Activated naive CD4-positive, alpha-beta T cell treated with anti-CD3 and anti-CD28 coated beads for 36 hours (primary cell): ENCODE results near the gene IFT52. TPM values are rescaled to one million over a fixed set of nuclear protein-coding genes. Genes with fewer than 3 reads are reported as not detected.

Source experiments
- CTCF ChIA-PET: fragments of 350-600 bp; sonication (Branson Sonifier 250); formaldehyde crosslinking; loops from one replicate; lab custom pipeline; 2021; ENCODE audit warnings: antibody characterized with exemption; lab: Charles Lee
- DNase-seq: peaks from one replicate; pipeline ENCODE4 v3.0.0-alpha.2; 2020
- H3K27ac Mint-ChIP-seq: one replicate; pipeline ENCODE4 v1.8.0; 2021; ENCODE audit warnings: mild to moderate bottlenecking, mixed read lengths
- H3K27me3 Mint-ChIP-seq: one replicate; pipeline ENCODE4 v1.8.0; 2021; ENCODE audit warnings: low read depth, mixed read lengths
- H3K36me3 Mint-ChIP-seq: one replicate; pipeline ENCODE4 v1.8.0; 2021; ENCODE audit warnings: low read depth, mixed read lengths
- H3K4me1 Mint-ChIP-seq: one replicate; pipeline ENCODE4 v1.8.0; 2021; ENCODE audit warnings: low read depth, mixed read lengths
- H3K4me3 Mint-ChIP-seq: one replicate; pipeline ENCODE4 v1.8.0; 2021; ENCODE audit warnings: mild to moderate bottlenecking, moderate library complexity, mixed read lengths
- H3K9me3 Mint-ChIP-seq: one replicate; pipeline ENCODE4 v1.8.0; 2021; ENCODE audit warnings: mixed read lengths
- intact Hi-C: fragments of 100-400 bp; cut with micrococcal nuclease; formaldehyde crosslinking; loops from one replicate; pipeline ENCODE4 v1.15.1; 2023
- total RNA-seq, 2 experiments: library from RNA; stranded (reverse); gene quantifications; one replicate each; pipeline ENCODE4 v1.2.3, GENCODE V29; 2021

The IFT52 gene
- total RNA-seq, 2 experiments from 2014 or later, result 14.2 to 15.8 TPM

GRCh38 chr20:43658723-43659419, 68.1 kb downstream of the IFT52 start:
- intact Hi-C loops, result no loop called here
- no peaks in the 10 kb centered on the region for H3K36me3 Mint-ChIP-seq
- H3K4me3 Mint-ChIP-seq, result no peak overlapping the region
- peaks cover 8% of the 10 kb centered on the region for H3K4me1 Mint-ChIP-seq
- CTCF ChIA-PET, result interaction anchor here (0.9 kb wide), 1 partner anchor 33 kb away, joined by 4 read pairs; no protein-coding TSS in a partner anchor
- H3K9me3 Mint-ChIP-seq, result no peaks in the 10 kb centered on the region
- no peak overlapping the region for H3K27ac Mint-ChIP-seq
- H3K27me3 Mint-ChIP-seq, result no peaks in the 10 kb centered on the region
- no peak for DNase-seq

DNA sequence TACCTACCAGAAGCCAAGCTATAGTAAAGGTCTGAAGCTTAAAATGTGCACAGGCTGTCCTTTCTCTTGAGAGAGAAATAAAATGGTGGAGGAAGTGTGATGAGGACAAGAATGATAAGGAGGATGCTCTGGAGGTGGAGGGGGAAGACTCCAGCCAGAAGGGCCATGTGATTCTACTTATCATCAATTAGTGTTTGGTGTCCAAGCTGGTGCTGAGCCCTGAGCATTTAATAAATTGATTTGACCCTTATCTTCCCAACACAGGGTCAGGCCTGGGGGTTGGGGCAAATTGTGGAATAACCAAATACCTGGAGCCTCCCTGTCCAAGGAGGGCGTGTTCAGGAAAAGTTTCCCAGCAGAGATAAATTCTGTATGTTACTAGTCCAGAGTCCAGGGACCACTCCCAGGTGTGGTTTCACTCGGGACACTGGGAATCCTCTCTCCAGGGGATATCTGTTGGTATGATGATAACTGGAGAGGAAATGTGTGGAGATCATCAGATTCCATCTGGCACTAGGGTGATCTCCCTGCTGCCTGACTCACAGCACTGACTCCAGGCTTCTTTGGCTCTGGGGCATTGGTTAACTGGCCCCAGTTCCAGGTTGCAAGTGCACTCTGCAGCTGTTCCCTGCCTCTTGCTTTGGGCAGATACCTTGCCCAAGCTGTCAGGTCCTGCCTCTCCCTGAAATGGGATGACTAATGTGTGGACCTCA, 72.4 kb downstream of the IFT52 start:
- H3K9me3 Mint-ChIP-seq, result no peaks in the 10 kb centered on the region
- H3K36me3 Mint-ChIP-seq, result no peaks in the 10 kb centered on the region
- H3K4me1 Mint-ChIP-seq, result peaks cover 4% of the 10 kb centered on the region
- H3K27me3 Mint-ChIP-seq, result no peaks in the 10 kb centered on the region
- DNase-seq, result no peak
- intact Hi-C loops, result no loop called here
- H3K27ac Mint-ChIP-seq, result no peak overlapping the region
- no peak overlapping the region for H3K4me3 Mint-ChIP-seq
- CTCF ChIA-PET, result no interaction called here

DNA sequence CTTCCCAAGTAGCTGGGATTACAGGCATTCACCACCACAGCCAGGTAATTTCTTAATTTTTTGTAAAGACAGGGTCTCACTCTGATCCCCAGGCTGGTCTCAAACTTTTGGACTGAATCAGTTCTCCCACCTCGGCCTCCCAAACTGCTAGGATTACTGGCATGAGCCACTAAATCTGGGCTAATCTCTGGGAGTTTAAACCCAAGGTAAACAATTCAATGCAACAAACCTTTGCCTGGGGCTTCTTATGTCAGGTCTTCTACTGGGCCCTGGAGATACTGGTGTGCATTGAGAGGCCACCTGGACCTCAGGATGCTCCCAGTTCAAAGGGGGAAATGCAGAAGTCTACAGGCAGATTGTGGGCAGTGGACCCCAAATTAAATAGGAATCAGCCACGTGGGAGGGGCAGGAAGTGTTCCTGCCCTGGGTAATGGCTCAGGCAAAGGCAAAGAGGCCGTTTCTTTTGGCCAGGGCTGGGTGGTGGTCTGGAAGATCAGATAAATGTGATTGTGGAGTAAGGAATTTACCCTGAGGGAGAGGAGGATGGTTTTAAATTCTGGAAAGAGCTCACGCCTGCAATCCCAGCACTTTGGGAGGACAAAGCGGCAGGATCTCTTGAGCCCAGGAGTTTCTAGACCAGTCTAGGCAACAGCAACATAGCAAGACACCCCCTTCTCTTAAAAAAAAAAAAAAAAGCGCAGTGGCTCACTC, 74.9 kb downstream of the IFT52 start:
- Mint-ChIP-seq H3K27me3 (peaks cover 9% of the 10 kb centered on the region), H3K4me3 (peak overlapping the region; percentile 49), H3K27ac (no peak overlapping the region)

DNA sequence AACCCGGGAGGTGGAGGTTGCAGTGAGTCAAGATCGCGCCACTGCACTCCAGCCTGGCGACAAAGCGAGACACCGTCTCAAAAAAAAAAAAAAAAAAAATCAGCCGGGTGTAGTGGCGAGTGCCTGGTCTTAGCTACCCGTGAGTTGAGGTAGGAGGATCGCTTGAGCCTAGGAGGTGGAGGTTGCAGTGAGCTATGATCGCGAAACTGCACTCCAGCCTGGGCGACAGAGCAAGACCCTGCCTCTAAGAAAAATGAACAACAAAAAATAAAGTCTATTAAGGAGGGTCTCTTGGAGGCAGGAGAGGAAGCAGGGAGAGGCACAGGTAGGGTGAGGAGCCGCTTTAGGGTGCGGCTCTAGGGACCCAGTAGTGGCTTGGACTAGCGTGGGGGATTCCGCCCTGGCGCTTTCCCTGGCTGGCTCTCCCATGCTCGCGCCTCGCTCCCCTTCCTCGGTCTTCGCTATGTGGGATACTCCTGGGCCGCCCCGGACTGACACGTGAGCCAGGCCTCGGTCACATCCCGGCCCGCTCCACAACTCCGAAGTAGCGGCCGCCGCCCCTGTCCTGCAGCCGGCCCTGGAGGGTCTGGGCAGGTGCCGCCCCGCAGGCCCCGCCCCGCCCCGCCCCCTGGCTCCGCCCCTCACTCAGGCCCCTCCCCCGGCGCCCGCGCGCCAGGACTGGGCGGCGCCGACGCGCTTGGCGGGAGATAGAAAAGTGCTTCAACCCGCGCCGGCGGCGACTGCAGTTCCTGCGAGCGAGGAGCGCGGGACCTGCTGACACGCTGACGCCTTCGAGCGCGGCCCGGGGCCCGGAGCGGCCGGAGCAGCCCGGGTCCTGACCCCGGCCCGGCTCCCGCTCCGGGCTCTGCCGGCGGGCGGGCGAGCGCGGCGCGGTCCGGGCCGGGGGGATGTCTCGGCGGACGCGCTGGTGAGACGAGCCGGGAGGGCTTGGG, 75.9 kb downstream of the IFT52 start, which contains the start of gene MYBL2:
Gene MYBL2, plus strand, starts transcription at position 739 of the 953 bp plus-strand sequence. Its CDS starts 170 bp downstream, at position 909.
- Mint-ChIP-seq H3K27me3 (peaks cover 9% of the 10 kb centered on the region), H3K4me3 (peak within 1 kb of the TSS; percentile 84), H3K36me3 (peaks cover 21% of the 10 kb centered on the region), H3K9me3 (no peaks in the 10 kb centered on the region), H3K4me1 (peaks cover 4% of the 10 kb centered on the region), H3K27ac (no peak within 1 kb of the TSS)
- intact Hi-C loops, result loop anchor here (1.0 to 2.0 kb wide), 3 partner anchors 76 to 209 kb away; partner anchors contain the start of genes IFT52 and SRSF6
- CTCF ChIA-PET, result interaction anchor here (0.6 to 1.5 kb wide), 2 partner anchors 25 to 210 kb away, joined by 4 to 6 read pairs; no protein-coding TSS in a partner anchor
- peak; percentile 74 for DNase-seq

More for the DNA sequence above, 74.9 kb downstream of the IFT52 start:
- DNase-seq, result no peak
- peaks cover 18% of the 10 kb centered on the region for H3K36me3 Mint-ChIP-seq
- no peaks in the 10 kb centered on the region for H3K9me3 Mint-ChIP-seq
- H3K4me1 Mint-ChIP-seq, result peaks cover 4% of the 10 kb centered on the region
- CTCF ChIA-PET, result interaction anchor here (0.6 kb wide), 1 partner anchor 211 kb away, joined by 4 read pairs; no protein-coding TSS in a partner anchor
- intact Hi-C loops, result loop anchor here (2.0 kb wide), 1 partner anchor 75 kb away; the partner anchor contains the start of gene IFT52

DNA sequence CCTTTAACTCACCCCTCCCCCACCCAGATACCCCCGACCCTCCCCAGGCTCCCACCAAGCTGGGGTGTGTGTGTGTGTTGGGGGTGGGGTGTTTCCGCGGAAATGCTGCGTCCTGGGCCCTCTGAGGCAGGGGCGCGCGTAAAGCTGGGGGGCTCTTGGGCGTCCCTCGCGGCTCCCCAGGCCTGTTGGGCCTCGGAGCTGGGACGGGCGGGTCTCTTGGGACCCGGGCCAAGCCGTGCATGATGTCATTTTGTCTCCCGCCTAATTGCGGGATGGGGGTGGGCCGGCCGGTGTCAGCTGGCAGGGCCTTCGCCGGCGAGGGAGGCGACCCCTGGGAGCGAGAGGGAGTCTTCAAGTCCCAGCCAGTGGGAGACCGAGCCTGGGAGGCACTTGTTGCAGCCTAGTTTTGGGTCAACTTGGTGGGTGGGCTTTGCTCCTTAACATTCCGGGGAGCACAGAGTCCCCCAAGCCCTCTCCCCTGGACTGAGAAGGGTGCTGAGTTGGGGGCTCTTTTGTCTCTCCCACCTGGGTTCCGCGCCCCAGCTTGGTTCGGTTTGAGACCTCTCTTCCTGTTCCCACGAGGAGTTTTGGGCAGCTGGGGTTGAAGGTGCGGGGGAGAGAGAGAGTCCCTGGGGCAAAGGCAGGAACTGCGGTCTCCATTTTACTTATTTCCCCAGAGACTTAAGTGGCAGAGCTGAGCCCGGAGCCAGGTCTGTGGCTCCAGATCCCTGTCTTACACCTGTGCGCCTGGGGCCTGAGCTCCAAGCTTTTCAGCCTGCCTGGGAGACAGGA, 76.8 kb downstream of the IFT52 start:
- Mint-ChIP-seq H3K27me3 (peaks cover 9% of the 10 kb centered on the region), H3K36me3 (peaks cover 27% of the 10 kb centered on the region), H3K4me3 (peak overlapping the region; percentile 84), H3K9me3 (no peaks in the 10 kb centered on the region), H3K4me1 (peaks cover 4% of the 10 kb centered on the region), H3K27ac (no peak overlapping the region)
- intact Hi-C loops, result loop anchor here (1.0 to 2.0 kb wide), 3 partner anchors 77 to 210 kb away; partner anchors contain the start of genes IFT52 and SRSF6
- DNase-seq, result peak; percentile 40
- CTCF ChIA-PET, result interaction anchor here (1.5 kb wide), 1 partner anchor 24 kb away, joined by 6 read pairs; no protein-coding TSS in a partner anchor

DNA sequence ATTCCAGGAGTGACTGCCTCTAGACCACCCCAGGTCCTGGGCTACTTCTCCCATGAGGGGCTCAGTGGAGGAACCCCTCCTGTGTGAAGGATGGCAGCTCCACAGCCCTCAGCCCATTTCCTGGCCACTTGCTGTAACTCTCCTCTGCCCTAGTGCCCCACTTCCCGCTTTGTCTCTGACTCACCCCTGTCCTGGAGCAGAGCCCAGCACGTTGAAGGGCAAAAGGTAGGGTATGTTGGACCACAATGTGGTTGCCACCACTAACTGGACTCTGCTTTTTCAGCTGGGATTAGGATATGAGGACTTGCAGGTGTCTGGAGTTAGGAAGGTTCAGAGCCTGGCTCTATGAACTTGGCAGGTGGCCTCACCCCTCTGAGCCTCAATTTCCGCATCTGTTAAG, 78.6 kb downstream of the IFT52 start:
- Mint-ChIP-seq H3K4me1 (peaks cover 4% of the 10 kb centered on the region), H3K36me3 (peaks cover 37% of the 10 kb centered on the region), H3K4me3 (no peak overlapping the region), H3K9me3 (peaks cover 2% of the 10 kb centered on the region), H3K27ac (no peak overlapping the region), H3K27me3 (peaks cover 9% of the 10 kb centered on the region)
- intact Hi-C loops, result no loop called here
- DNase-seq, result no peak
- CTCF ChIA-PET, result no interaction called here

GRCh38 chr20:43670423-43670822, 79.7 kb downstream of the IFT52 start:
- Mint-ChIP-seq H3K36me3 (peaks cover 45% of the 10 kb centered on the region), H3K4me3 (no peak overlapping the region), H3K27ac (no peak overlapping the region), H3K9me3 (peaks cover 2% of the 10 kb centered on the region), H3K4me1 (peaks cover 4% of the 10 kb centered on the region), H3K27me3 (peaks cover 9% of the 10 kb centered on the region)
- intact Hi-C loops, result no loop called here
- no peak for DNase-seq
- CTCF ChIA-PET, result no interaction called here

DNA sequence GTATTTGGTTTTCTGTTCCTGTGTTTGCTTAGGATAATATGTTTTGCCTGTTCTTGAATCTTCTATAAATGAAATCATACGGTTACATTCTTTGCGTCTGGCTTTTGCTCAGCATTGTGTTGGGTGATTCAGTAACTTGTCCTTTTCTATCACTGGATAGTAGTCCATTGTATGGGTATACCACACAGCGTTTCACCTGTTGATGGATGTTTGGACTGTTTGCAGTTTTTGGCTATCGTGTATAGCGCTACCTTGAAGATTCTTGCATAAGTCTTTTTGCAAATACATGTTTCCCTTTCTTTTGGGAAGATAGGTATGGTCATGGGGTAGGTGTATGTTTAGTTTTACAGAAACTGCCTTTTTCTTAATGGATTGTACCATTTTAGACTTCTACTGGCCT, 85.6 kb downstream of the IFT52 start:
- CTCF ChIA-PET, result interaction anchor here (0.6 kb wide), 1 partner anchor 16 kb away, joined by 3 read pairs; no protein-coding TSS in a partner anchor
- Mint-ChIP-seq H3K36me3 (peaks cover 62% of the 10 kb centered on the region), H3K27ac (no peak overlapping the region), H3K4me3 (no peak overlapping the region), H3K4me1 (peaks cover 4% of the 10 kb centered on the region), H3K27me3 (no peaks in the 10 kb centered on the region), H3K9me3 (peaks cover 2% of the 10 kb centered on the region)
- intact Hi-C loops, result no loop called here
- DNase-seq, result no peak

DNA sequence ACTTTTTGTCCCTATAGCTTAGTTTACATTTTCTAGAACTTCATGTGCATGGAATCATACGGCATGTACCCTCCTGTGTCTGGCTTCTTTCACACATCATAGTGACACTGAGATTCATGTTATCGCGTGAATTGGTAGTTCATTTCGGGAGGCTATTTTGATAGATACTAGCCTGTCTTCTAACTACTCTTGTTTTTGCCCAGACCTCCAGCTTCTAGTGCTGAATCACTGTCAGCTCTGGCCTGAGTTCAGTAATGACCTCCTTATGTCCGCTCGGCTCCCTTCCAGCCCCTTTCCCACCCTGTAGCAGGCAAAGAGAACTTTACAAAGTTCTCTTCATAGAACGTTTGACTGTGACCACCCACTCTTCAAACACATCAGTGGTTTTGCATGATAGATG, 90.2 kb downstream of the IFT52 start:
- Mint-ChIP-seq H3K27ac (no peak overlapping the region), H3K4me1 (peaks cover 15% of the 10 kb centered on the region), H3K4me3 (no peak overlapping the region), H3K36me3 (peaks cover 52% of the 10 kb centered on the region), H3K9me3 (no peaks in the 10 kb centered on the region), H3K27me3 (no peaks in the 10 kb centered on the region)
- no peak for DNase-seq
- CTCF ChIA-PET, result interaction anchor here (0.8 to 2.3 kb wide), 3 partner anchors 11 to 143 kb away, joined by 3 to 7 read pairs (median 4); no protein-coding TSS in a partner anchor
- intact Hi-C loops, result no loop called here

DNA sequence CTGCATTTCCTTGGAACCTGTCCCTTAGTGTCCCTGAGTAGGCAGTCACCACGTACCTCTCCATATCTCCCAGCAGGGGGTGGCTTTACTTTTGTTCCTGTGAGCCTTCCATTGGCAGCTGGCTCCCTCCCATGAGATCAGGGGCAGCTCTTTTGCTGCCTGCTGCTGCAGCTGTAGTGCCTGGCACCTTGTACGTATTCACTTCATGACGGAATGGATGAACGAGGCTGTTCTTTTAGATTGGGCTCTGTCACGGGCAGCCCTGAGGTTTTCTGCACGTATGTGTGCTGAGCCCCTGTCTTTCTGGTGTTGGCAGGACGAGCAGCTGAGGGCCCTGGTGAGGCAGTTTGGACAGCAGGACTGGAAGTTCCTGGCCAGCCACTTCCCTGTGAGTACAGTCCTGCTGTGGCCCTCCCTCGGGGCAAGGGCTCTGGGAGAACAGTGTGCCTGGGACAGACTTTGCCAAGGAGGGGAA, 90.8 kb downstream of the IFT52 start:
- Mint-ChIP-seq H3K9me3 (no peaks in the 10 kb centered on the region), H3K27me3 (no peaks in the 10 kb centered on the region), H3K36me3 (peaks cover 52% of the 10 kb centered on the region), H3K4me3 (no peak overlapping the region), H3K4me1 (peaks cover 15% of the 10 kb centered on the region), H3K27ac (peak overlapping the region; percentile 56)
- no peak for DNase-seq
- CTCF ChIA-PET, result interaction anchor here (0.8 to 2.3 kb wide), 3 partner anchors 10 to 143 kb away, joined by 3 to 7 read pairs (median 4); no protein-coding TSS in a partner anchor
- intact Hi-C loops, result no loop called here
